Stimulated activated CD4-positive, alpha-beta T cell treated with anti-CD3 and anti-CD28 coated beads, Interleukin-2, amount 100 ng/mL, for 48 hours (primary cell): ENCODE data around the gene CCNA2.

Source experiments
- DNase-seq, 2 donors: peaks; one replicate each; pipeline ENCODE4 v3.0.0-alpha.2; 2020

CCNA2 gene

DNA sequence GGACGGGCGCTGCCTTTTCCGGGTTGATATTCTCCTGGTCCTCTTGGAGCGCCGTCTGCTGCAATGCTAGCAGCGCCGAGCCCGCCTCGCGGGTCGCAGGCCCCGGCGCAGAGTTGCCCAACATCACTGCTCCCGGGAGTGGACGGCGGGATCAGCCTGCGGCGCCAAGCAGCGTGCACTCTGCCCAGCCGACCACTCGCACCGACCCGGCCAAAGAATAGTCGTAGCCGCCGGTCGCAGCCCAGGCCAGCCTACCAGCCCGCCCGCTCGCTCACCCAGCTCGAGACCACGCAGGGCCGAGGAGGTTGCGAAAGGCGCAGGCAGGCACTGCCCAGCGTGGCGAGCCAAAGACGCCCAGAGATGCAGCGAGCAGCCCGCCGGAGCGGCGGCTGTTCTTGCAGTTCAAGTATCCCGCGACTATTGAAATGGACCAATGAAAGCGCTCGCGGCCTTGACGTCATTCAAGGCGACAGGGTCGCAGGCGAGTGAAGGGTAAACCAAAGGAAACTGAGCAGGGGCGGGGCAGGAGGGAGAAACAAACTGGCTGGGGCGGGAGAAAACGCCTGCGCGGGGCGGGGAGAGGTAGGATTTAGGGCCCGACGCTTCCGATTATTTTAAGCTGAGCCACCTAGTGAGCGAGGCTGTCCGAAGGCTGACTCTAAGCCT lies at the start of gene CCNA2:
CCNA2 (minus strand) TSS at position 379 of the 666 bp plus-strand sequence; CDS start at position 124, 255 bp downstream.
- DNase-seq = peak; percentile 89 to 95

DNA sequence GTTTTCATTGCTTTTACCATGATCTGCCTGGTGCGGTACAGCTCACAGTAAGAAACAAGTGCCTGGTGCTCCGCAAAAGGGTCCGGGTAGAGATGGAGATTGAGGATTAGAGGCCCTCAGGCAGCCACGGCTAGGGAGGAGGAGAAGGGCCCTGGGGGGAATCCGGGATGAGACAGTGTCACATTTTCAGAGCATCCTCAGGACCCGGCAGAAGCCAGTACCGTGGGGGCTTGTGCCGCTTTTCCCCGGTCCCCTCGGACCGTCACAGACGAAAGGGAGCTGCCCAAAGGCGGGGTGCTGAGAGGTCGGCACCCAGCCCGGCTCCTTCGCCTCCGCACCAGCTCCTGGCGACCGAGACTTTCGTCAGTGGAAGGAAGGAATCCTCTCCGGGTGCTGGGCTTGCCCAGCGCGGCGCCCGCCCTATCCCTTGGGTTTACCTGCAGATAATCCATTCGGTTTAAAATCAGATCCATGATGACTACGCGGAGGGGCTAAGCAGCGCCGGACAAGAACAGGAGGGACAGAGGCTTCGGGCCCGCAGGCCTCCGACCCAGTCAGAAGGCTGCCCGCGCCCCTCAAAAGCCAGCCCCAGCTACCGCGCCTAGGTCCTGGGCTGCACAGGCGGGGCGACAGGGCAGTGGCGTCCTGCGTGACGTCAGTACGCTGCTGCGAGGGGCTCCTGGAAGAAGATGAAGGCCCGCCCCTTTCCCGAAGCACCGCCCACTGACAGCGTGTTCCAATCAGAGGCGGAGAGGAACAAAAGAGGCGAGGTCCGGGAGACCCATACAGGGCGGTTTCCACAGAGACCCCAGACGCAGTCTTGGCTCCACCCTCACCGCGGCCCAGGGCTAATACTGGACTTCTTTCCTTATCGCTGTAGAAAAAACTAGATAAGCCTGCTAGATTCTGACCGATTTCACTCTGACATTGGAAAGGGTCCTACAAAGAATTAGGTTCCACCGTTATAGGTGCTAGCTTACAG lies 46.4 kb upstream of the CCNA2 start, which contains the start of gene BBS7:
BBS7 (minus strand) TSS at position 634 of the 982 bp plus-strand sequence; CDS start at position 473, 161 bp downstream.
- DNase-seq = peak; percentile 95 to 96

DNA sequence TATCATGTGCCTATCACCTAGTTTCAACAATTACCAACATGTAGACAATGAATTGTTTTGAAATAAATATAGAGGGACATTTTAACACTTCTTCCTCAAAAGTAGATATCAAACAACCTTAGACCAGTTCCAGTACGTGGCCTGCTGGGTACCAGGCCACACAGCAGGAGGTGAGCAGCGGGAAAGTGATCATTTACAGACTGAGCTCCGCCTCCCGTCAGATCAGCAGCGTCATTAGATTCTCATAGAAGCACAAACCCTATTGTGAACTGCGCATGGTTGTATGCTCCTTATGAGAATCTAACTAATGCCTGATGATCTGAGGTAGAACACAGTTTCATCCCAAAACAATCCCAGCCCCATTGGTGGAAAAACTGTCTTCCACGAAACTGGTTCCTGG lies 40.1 kb upstream of the CCNA2 start:
- DNase-seq = no peak

DNA sequence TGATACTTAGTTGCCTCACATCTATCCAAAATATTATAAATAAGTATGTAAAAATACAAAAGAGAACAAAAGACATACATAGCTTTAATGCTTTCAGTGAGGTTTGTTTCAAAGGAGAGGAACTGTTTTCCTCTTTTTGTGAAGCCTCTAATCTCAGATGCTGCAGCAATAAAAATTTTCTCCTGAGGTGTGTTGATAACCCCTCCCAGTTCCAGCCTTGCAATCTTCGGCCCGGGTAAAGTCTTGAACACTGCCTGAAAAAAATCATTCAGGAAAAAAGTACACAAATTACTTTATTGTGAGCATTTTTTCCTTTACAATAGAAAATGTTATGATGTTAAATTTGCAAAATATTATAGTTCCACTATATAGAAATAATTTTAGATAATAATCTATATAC lies 37.7 kb upstream of the CCNA2 start:
- DNase-seq = no peak

DNA sequence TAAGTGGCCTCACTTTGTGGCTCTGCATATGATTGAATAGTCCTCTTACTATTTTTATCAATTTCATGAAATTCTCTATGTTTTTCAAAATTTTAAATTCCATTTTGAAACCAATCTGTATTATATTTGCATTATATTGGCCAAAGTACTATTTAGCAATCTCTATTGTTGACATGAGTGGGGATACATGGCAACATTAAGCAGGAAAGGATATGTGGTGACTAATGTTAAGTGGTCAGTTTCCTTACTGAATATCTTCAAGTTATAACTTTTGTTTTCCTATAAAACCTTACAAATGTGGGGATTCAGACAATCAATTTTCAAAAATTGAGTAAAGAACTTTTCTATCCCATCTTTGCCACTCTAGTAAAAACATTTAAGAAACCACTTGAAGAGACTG lies 36.4 kb upstream of the CCNA2 start:
- DNase-seq = no peak

DNA sequence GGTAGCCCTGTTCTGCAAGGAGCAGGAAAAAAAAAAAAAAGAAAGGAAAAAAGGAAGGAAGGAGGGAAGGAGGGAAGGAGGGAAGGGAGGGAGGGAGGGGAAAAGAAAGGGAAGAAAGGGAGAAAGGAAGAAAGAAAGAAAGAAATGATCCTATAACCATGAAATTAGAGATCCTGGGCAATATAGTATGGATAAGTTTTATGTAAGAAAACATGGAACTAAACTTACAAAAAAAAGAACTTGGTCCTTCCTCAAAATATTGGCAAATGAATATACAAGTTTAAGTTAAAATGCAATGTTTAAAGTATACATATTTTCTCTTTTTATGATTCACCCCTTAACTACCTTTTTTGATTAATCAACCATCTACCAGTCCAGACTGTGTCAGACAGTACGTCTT lies 27.7 kb upstream of the CCNA2 start:
- DNase-seq = no peak

DNA sequence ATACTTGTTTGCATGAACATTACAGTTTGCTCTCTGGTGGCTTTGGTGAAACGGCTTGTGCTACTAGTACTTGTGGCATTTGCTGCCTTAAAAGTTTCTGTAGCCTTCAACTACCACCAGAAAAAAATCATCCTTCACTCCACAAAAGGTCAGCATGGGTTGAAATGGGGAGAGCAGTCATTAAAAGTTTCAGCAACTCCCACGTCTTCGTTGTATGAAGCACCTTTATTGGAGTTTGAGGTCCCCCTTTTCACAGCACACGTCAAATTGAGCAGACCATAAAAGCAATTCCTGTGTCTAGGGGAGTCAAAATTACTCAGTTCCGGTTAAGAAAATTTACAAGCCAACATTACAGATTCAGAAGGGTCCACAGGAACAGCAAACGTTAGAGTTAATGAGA lies 23.0 kb upstream of the CCNA2 start:
- no peak for DNase-seq

DNA sequence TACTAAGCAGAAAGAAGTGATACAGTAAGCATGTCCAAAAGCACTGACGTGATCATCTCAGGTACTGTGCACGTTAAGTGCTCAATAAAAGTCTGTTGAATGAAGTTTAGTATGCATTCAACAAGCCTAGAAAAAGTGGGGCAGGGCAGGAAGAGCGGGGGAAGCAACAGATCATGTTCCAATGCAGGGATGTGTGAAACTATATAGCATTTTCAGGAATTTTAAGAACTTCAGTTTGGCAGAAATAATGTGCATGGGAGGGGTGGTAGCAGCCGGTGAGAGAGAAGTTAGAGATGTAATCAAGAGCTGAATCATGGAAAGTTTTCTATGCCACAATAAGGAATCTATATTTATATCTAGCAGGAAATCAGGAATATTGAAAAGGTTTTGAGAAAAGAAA lies 19.2 kb upstream of the CCNA2 start:
- no peak for DNase-seq

DNA sequence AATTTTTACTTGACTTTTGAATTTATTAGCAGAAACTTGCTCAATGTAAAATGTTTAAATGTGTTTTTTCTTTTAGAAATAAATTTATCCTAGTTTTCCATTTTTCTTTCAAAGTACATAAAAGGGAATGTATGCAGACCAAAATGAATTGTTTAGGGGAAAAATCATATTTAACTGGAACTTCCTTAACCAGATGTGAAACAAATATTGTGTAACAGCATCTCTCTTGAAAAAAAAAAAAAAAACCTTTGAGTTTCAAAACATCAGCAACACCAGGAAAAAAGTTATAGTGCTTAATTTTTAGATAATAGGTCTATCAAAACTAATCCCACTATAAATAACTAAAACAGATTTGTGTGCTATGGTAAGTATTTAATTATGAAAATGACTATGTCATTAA lies 14.5 kb upstream of the CCNA2 start:
- no peak for DNase-seq

DNA sequence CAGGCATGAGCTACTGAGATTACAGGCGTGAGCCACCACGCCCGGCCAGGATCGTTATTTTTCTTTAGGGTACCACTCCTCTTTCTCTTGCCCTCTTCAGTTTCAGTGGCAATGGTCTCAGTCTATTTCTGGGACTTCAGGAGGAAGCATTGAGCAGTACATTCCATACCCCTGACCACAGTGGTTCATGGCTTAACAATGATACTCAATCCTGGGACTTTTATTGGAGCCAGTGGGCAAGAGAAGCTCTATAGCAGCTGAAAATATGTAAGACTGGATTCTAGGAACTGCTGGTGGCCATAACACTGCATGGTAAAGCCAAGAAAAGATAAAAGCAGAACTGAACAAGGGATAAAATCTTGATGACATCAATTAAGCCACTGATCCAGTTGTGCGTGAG lies 5.8 kb upstream of the CCNA2 start:
- no peak for DNase-seq

DNA sequence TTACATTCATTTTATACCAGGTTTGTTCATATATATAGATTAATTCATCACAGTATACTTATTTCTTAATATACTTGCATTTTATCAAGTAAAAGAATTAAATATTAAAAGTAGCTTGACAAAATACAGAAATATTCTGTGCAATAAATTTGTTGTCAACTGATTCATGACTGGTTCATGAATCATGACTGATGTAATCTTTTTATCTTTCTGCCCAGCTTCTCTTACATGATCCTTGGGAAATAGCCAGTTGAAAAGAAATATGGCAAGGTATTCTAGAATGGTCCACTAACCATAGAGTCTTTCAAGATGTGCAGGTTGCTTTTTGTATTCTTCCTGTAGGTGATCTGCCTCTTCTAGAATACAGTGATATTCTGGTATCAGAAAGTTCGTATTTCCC lies 4.2 kb upstream of the CCNA2 start:
- no peak for DNase-seq

DNA sequence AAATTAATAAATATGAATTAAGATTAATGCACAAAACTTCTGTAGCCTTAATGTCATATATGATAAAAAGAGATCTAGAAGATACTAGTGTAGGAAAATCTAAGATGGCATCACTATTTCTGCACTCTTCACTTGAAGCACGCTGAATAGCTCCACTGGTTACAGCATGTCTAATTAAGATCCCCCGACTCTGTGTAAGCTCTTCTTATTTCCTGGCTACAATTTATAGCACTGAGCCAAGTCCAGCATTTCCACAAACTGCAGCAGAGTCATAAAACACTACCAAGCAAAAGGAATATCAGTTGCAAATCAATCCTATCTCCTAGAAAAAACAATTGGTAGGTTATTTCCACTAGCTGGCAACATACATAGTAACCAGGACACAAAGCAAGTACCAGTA lies 1.3 kb upstream of the CCNA2 start:
- DNase-seq = no peak

DNA sequence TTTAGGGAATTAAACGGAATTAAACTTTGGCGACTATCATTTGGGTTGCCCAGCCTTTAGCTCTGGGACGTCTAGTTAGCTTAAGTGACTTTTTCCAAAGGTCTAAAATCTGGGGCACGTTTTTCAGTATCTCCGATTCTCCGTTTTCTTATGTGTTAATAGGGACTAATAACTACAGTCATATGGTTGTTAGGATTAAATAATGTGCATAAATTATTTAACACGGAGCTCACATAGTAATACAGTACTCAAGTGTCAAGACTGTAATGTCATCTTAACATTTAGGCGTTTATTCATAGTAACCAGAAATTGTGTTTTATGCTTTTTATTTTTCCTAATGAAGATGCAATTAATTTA lies 466 bp upstream of the CCNA2 start:
- DNase-seq = no peak

DNA sequence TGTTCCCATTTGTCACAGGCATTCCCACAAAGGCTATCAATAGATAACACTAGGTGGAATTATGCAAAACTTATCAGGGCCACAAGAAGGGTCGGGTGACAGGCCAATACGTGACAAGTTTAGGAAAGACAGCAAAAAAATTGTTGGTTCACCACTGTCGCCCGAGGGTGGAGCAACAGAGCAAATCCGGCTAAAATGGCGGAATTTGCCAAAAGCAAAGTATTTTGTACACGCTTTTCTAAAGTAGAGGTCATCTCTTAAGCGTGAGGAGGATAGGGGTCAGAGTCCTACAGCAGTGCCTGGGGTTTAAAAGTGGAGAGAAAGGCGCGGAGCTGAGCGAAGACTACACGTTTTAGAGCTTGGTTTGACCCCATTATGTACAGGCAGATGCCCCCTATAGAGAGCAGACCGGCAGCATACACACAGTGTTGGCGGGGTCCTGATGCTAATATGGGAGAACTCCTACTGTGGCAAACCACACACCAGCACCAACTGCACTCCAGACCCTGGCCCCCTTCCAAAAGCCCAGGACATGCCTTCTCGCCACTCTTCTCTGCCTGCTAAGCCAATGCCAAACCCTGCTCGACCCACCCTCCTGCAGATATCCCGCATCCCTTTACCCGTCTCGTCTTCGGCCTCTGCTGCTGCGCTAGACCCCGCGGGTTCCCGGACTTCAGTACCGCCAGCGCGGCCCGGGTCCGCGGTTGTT lies 733 bp downstream of the CCNA2 start:
- peak; percentile 19 to 34 for DNase-seq

DNA sequence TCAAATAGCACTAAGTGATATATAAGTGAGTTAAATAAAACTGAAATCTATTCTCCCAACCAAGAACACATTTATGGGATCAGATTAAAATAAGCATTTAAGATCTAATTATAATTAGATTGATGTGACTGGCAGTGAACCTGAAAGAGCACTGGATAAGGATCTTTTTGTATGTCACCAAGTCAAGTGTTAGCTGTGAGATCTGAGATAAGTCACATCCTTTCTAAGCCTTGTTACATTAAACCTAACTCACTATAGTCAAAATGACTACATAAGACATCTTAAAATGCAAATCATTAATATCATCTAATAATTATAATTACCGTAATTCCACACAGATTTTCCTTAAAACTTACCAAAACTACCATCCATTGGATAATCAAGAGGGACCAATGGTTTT lies 1.6 kb downstream of the CCNA2 start:
- DNase-seq = no peak

DNA sequence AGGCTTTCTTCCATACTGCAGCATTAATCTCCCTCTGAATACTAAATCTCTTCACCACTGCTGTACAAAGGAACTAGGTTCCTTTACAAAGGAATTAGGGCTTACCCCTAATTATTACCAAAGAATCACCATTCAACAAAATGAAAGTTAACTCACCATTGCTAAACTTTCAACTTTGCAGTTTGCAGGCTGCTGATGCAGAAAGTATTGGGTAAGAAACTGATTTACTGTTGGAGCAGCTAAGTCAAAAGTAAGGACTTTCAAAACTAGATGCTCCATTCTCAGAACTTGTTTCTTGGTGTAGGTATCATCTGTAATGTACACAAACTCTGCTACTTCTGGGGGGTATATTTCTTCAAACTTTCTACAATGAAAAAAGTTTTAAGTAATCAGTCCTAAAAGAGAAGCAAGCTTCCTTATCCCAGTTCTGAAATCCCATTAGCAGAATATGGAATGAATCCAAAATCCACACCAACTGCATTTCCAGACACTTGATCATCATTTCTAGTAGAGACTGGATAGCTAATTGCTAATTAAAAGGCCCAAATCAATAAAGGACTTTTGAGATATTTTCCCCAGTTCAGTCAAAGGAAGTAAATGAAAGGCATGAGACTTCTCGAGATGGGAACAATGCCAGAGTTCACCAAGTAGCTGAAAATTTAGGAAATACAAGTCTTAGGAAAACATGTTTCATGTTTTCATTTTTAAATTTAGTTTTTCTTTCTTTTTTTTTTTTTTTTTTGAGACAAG lies 4.3 kb downstream of the CCNA2 start:
- no peak for DNase-seq

DNA sequence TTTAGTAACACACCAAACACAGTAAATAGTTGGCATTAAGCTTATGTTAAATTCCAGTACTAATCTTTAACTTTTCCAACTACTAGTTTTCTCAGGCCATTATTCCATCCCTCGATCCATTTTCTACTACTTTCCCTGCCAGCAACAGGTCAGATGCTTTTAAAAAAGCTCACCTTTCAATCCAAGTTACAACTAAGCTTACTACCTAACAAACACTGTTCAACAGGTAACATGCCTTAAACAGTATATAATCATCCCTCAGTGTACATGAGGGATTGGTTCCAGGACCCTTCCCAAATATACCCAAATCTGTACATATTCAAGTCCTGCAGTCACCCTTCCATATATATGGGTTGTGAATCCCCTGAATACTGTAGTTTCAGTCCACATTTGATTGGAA lies 5.5 kb downstream of the CCNA2 start:
- DNase-seq = no peak

DNA sequence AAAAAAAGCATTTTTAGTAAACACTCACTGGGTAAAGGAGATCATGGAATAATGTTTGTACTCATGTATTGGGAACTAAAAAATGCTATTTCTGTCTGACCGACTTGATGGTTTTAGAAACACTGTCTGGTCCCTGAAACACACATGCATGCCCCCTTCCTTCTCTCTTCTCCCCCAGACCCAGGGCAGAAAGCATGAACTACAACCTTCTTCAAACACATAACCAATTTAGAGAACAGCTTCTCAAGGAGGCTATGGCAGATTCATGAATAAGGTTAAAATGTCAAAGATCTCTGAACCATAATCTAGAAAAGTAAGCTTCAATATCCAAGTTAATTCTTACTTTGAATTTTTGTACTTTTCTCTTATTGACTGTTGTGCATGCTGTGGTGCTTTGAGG lies 6.0 kb downstream of the CCNA2 start:
- no peak for DNase-seq

DNA sequence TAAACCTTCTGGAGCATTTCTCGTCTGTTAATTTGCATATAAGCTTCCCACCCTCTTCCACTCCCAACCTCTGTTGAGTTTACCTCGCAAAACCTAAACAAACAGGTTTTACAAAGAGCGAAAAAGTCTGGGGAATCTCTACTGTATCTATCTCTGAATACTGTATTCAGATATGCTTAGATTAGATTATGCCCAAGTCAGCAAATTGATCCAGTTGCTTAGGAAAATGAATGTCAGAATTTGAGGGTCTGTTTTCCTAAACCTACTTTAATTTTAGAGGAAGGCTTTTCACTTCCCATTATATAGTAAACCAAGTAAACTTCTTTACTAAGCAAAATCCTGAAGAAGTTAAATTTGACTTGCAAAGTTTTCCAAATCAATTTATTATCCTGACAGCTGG lies 6.7 kb downstream of the CCNA2 start:
- DNase-seq = no peak

DNA sequence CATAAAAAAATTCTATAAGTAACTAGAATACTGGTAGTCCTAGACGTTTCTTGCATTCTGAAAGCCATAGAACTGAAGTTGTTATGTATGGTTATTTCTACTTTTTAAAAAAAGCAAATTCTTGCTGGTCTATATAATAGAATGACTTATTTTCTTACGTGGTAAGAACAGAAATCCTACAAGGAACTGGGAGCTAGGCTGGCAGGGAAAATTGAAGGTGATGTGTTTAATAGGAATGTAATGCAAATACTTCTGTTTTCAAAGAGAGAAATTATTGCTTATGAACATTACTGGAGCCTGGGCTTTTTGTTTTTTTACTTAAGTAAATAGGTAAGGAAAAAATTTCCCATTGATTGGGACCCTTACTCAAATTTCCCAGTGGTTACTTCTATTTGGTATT lies 8.9 kb downstream of the CCNA2 start:
- no peak for DNase-seq

DNA sequence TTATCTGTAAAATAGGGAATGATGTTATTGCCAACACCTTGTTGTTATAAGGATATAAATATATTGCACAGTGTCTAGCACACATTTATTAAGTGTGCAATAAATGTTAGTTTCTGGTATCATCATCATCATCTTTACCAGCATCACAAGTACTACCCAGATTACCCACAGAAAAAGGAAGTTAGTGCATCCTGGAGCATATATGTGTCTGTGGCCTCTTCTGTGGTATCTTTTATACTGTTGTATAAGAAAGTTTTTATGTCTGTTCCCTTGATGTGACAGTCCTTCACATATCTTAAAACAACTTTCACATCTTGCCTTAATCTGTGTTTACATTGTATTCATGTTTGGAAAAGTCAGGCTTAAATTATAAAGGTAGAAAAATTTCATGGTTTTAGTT lies 12.6 kb downstream of the CCNA2 start:
- DNase-seq = no peak

DNA sequence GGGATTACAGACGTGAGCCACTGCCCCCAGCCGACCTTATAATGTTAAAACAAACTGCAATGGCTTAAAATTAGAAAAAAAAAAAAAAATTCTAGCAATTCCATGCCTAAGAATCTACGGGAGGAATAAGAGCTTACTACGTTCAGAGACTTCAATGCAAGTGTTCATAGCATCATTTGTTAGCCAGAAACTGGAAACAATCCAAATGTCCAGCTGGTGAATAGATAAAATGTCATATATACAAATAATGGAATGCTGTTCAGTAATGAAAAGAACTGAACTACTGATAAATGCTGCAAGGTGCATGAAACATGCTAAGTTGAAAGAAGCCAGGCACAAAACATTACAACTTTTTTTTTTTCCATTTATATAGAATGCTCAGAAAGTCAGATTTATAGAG lies 17.3 kb downstream of the CCNA2 start:
- no peak for DNase-seq

DNA sequence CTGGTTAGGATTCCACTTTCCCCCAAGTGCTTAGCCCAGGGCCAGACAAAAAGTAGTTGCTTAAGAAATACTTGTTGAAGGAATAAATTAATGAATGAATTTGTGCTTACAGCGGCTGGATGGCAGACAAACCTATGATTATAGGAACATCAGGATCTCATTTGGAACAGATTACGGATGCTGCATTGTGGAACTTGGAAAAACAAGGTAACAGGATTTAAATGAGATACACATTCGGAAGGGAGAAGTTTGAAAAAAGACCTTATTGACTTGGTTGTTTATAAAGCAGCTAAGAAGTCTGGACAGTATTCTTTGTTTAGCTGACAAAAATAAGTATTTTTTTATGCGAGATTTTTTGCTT lies 22.0 kb downstream of the CCNA2 start:
- no peak for DNase-seq
